ENCODE data around the gene NUDT10.
"Not testable (repeated sequence)": the region's sequence is repeated elsewhere in the genome, so short reads cannot be mapped to it uniquely, and the experiment has no call there.

Gene NUDT10

DNA sequence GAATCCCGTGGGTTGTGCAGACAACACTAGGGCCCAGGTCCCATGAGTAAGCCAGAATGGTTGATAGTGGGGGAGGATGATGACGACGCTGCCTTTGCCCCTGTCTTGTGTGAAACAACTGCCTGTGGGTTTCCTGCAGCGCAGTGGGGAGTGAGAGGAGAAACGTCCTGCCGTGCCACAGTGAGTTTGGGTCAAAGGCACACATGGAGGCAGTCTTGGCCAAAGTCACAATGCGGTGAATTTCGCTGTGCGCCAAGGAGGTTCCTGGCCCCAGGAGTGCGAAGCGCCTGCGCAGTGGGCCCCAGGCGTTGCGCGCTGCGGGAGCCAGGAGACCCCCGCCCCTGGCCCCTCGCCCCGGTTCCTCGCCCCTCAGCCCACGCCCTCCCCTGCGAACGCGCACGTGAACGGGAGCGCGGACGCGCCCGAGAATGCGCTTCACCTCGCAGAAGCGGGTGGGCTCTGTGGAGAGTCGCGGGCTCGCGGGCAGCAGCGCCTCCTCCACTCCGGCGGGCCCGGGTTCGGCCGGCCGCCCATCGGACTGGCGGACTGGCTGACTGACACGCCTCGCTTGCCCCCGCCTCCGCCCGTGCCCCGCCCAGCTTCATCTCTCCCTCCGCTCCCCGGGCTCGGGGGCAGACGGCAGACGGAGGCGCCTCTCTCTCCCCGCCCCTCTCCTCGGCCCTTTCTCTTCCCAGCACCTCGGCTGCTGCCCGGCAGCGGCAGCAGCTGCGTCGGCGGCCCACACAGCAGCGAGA is at the start of gene NUDT10:
Gene NUDT10, plus strand, starts transcription at position 635 of the 755 bp plus-strand sequence. CDS start 144 bp downstream, outside the sequence.
- DNase-seq = no peak

DNA sequence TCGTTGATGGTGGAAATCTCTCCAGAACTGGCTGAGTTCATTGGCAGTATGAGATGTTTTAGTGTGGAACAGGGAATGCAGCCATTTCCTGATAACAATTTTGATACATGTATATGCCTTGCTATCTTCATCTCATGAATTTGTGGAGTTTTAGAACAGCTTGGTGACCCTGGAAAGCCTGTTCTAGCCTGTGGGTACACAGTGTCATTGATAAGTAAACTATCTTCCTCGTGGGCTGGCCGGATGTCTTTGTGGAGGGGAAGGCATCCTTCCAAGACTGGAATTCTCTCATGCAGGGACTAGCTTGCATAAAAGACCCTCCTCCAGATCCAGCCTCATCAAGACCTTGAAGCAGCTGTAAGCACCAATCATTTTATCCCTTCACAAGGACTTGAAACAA is 40.2 kb upstream of the NUDT10 start:
- no peak for DNase-seq

DNA sequence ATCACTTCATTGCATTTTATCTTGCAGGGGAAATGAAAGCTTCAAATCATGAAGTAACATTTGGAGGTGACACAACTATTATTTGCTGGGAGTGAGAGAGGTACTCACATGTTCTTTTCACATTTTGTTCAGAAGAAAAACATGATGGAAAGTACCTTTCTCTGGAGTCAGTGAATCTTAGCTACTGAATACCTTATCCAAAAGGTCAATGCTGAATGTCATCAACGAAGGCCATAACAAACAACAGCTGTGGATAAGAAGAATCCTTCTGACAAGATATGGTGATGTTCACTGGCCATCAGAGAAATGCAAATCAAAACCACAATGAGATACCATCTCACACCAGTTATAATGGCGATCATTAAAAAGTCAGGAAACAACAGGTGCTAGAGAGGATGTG is 36.5 kb upstream of the NUDT10 start:
- no peak for DNase-seq

DNA sequence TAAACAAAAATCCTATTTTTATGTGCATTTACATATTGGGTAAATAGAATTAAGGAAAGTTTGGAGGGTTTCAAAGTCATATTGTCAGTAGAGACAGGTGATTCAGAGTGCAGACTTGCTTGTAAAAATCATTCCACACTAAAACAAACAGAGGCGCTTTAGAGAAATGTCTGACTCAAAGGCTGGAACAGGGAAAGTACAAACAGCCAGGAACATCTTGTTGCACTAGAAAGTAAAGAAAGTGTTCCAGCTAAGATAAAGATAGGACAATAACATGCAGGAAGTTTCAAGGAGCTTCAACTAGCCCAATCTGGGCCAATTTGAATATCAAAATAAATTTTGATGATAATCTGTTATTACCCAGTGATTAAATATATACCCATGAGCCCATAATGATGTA is 16.4 kb upstream of the NUDT10 start:
- no peak for DNase-seq

DNA sequence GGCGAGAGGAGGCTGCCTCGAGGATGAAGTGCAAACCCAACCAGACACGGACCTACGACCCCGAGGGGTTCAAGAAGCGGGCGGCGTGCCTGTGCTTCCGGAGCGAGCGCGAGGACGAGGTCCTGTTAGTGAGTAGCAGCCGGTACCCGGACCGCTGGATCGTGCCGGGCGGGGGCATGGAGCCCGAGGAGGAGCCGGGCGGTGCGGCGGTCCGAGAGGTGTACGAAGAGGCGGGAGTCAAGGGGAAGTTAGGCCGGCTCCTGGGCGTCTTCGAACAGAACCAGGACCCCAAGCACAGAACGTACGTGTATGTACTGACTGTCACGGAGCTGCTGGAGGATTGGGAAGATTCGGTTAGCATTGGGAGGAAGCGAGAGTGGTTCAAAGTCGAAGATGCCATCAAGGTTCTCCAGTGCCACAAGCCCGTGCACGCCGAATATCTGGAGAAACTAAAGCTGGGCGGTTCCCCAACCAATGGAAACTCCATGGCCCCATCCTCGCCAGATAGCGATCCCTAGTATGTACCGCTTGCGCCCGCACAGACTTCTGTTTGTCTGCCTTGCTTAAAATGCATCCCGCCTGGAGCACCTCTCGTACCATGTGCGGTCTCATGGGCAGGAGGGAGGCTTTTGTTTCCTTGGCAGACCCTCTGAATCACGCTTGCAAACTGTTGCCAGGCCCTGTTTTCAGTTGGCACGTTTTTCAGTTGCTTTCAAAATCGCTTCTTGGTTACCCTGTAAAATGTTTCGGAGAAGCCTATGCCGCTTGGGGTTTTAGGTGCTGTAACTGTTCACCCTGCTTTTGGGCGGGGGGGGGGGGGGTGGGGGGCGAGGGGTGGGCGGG is 542 bp downstream of the NUDT10 start:
- DNase-seq = not testable (repeated sequence)

DNA sequence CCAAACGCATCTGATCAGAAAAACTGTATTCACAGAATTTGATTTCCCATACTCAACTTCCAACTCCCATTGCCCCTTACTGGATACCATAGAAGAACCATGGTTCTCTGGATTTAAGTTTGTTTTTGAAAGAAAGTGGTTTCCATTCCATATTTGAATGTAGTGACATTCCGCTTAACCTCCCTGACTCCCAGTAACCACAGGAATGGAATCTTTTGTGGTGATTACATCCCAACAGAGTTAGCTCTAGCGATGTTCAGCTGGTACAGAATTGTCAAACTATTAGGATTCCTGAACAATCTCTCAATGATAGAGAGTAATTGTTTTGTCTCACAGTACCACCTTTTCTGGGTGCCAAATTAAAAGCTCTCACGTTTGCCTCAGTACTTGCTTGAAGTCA is 1.7 kb downstream of the NUDT10 start:
- DNase-seq = no peak

DNA sequence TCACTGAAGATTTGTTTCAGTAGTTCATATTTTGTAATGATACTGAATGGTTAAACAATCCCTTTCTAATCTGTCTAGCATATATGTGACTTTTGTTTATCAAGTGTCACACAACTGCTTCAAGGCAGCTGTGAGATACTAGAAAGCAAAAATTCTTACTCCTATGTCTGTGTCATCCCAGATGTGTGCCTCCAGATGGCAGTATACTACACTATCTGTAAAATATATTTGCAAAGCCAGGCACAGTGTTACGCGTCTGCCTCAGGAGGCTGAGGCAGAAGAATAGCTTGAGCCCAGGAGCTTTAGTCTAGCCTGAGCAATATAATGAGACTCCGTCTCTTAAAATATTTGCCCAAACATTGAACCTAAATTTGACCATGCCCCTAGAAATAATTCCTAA is 4.0 kb downstream of the NUDT10 start:
- peak; percentile 5 for DNase-seq

DNA sequence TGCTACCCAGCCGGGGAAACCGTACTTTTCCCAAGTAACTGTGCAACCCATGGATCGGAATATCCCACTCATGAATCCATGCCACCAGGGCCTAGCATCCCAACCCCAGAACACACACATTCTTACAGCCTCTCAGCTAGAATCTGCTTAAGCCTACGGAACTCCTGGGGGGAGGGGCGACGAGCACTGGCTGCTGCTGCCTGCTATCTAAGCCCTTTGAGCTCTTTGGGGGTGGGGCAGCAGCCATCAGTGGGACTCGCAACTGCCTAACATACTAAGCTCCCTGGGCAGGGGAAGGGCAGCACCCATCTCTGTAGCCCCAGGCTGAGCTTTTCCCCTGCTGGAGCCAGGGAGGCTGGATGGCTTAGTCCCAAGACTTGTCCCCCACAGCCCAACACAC is 28.6 kb downstream of the NUDT10 start:
- no peak for DNase-seq

DNA sequence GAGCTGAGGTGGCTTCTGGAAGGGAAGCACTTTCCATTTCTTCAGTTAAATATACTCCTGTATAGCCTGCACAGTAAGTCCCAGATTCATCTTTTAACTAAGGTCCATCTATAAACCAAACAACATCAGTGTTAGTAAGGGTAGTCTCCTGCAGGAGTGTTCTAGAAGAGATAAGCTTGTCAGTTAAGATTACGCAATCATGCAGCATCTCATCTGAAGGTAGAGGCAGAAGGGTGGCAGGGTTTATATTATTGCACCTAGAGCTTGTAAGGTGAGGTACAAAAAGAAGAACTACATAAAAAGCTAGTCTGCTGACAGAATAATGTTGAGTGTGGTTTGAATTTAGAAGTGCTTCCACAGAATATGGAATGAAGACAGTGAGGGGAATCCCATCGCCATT is 44.0 kb downstream of the NUDT10 start:
- DNase-seq = no peak
